Fibroblast of the aortic adventitia (primary cell): ENCODE measurements around the gene FAM81A. TPM values are rescaled to one million over a fixed set of nuclear protein-coding genes. Genes with fewer than 3 reads are reported as not detected.
"Not testable (repeated sequence)": the region's sequence is repeated elsewhere in the genome, so short reads cannot be mapped to it uniquely, and the experiment has no call there.

Source experiments
- DNase-seq: peaks from one replicate; pipeline ENCODE4 v3.0.0-alpha.2; 2010; ENCODE audit warnings: low read depth
- H3K4me3 ChIP-seq: 2 replicates; pipeline ENCODE4 v1.5.1; 2011; ENCODE audit warnings: low read depth, mild to moderate bottlenecking, control low read depth, low read length, moderate library complexity
- total RNA-seq: library from RNA; depleted of rRNA; stranded (reverse); fragments of >200 nt; gene quantifications from 2 replicates; pipeline ENCODE4 v1.2.3, GENCODE V29; 2012; ENCODE audit warnings: low replicate concordance
- TF ChIP-seq, protein P1 (sequence below): IDR thresholded peaks from 2 replicates; pipeline ENCODE4 v1.5.1; 2011; ENCODE audit warnings: mild to moderate bottlenecking, low read length, control low read depth, inconsistent platforms; ENCODE audit not compliant: insufficient read depth

Gene FAM81A
- total RNA-seq, 1 donor, result 0.81 TPM

DNA sequence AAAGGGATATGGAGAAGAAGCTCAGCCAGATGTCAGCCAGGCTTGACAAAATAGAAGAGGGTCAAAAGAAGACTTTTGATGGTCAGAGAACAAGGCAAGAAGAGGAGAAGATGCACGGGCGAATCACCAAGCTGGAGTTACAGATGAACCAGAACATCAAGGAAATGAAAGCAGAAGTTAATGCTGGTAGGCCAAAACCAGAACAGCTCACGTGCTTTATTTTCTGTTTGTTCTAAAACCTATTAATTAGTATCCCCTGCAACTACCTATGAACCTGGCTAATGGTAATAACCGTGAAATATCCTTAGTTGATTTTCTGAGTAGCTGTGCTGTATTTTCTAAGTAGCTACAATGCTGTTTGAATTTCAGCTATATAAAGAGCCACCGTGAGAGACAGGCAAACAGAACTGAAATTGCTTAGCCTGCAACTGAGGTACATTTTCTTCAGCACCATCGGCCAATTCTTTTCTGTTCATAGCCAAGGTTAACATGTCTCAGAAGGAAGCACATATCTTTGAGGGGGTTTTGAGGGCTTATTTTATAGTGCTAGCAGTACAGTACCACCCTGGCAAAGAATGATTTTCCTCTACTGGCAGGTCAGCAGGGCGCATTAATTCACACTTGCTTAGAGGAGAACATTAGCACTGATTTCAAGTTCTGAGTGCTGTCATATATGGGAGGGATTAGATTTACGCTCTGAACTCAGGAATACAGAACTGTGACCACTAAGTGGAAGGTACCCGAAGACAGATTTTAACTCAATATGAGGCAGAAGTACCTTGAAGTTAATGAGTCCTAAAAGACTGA is 78.9 kb downstream of the FAM81A start:
- no peak overlapping the region for H3K4me3 ChIP-seq
- no peak for DNase-seq
- TF ChIP-seq, protein P1, sequence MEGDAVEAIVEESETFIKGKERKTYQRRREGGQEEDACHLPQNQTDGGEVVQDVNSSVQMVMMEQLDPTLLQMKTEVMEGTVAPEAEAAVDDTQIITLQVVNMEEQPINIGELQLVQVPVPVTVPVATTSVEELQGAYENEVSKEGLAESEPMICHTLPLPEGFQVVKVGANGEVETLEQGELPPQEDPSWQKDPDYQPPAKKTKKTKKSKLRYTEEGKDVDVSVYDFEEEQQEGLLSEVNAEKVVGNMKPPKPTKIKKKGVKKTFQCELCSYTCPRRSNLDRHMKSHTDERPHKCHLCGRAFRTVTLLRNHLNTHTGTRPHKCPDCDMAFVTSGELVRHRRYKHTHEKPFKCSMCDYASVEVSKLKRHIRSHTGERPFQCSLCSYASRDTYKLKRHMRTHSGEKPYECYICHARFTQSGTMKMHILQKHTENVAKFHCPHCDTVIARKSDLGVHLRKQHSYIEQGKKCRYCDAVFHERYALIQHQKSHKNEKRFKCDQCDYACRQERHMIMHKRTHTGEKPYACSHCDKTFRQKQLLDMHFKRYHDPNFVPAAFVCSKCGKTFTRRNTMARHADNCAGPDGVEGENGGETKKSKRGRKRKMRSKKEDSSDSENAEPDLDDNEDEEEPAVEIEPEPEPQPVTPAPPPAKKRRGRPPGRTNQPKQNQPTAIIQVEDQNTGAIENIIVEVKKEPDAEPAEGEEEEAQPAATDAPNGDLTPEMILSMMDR, result no peak

DNA sequence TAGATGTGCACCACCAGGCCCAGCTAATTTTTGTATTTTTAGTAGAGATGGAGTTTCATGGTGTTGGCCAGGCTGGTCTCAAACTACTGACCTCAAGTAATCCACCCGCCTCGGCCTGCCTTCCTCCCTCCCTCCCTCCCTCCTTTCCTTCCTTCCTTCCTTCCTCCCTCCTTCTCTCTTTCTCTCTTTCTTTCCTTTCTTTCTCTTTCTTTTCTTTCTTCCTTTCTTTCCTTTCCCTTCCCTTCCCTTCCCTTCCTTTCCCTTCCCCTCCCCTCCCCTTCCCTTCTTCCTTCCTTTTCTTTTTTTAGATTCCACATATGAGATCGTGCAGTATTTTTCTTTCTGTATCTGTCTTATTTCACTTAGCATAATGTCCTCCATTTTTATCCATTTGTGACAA is 81.3 kb downstream of the FAM81A start:
- TF ChIP-seq, protein P1, result no peak
- no peak overlapping the region for H3K4me3 ChIP-seq
- no peak for DNase-seq

DNA sequence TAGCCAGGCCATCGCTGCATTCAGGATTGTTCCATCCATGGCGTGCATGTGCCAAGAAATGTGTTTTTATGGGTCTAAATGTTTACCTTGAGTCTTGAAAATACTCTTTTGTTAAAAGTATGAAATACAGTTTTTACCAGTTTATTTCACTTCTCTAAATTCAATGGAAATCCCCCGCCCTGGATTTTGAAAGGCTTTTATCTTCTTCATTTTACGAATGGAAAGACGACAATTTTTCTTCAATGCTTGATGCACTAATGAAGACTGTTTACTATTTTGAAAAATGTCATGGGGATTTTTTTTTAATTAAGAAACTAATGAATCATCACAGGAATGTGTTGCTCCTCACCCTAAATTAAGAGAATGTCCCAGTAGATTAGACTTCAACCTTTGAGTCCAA is 83.5 kb downstream of the FAM81A start:
- TF ChIP-seq, protein P1, result no peak
- DNase-seq, result no peak

DNA sequence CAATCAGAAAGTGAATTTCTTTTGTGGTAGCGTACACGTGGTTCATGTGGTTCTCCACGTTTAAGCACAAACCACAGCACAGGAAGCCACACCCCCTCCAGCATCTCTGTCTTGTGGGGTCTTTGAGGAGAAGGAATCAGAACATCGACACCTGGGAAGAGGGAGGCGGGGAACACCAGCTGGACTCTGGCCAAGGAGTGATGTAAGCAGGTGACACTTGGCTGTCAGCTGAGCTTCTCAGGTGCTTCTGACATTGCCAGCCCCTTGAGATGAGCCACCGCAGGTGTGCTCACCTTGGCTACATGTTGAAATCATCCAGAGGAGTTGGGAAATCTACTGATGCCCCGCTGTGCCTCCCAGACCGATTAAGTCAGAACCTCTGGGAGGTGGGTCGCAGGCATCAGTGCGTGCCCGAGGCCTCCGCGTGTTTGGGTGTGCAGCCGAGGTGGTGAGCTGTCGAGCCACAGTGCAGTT is 85.0 kb downstream of the FAM81A start:
- TF ChIP-seq, protein P1, result no peak
- H3K4me3 ChIP-seq, result no peak overlapping the region

More for the DNA sequence above, 83.5 kb downstream of the FAM81A start:
- no peak overlapping the region for H3K4me3 ChIP-seq

DNA sequence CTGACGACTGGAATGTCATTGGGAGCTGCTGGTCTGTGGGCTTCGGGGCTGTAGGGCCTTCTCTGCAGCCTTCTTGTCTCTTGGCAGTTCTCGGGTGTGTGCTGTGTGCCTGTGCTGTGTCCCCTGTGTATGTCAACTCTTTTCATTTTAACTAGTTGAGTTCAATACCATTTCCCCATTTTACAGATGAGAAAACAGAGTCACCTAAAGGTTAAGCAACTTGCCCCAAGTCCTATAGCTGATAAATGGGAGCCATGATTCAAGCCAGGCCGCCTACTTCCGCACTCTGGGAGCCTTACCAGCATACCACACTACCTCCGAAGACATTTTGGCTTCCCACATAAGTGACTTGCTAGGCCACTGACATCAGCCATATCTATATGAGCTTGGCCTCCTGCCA is 85.7 kb downstream of the FAM81A start:
- DNase-seq, result no peak
- H3K4me3 ChIP-seq, result no peak overlapping the region
- TF ChIP-seq, protein P1, result no peak

More for the DNA sequence above, 85.0 kb downstream of the FAM81A start:
- no peak for DNase-seq

DNA sequence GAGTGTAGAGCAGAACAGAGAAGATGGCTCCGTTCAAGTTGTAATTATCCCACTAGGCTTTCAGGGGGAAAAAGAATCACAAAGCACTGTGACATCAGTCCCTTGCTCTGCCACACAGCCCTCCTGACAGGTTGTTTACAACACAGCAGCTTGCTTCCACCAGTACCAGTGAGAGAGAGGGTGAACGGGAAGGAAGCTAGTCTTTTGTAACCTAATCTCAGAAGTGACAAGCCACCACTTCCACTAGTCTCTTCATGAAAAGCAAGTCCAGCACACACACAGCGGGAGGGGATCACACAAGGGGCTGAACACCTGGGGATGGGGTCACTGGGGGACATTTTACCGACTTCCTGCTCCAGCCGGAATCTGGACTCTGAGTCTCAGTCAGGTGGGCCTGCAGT is 86.3 kb downstream of the FAM81A start:
- DNase-seq, result no peak
- no peak overlapping the region for H3K4me3 ChIP-seq
- TF ChIP-seq, protein P1, result no peak

DNA sequence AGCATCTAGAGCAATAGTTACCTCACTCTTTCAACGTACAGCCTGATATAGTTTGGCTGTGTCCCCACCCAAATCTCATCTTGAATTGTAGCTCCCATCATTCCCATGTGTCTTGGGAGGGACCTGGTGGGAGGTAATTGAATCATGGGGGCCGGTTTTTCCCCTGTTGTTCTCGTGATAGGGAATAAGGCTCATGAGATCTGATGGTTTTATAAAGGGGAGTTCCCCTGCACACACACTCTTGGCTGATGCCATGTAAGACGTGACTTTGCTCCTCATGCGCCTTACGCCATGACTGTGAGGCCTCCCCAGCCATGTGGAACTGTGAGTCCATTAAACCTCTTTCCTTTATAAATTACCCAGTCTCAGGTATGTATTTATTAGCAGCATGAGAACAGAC is 88.5 kb downstream of the FAM81A start:
- not testable (repeated sequence) for DNase-seq, H3K4me3 ChIP-seq
